ENCODE measurements around the gene UBA52. TPM values are rescaled to one million over a fixed set of nuclear protein-coding genes. Genes with fewer than 3 reads are reported as not detected.
"Not testable (repeated sequence)": the region's sequence is repeated elsewhere in the genome, so short reads cannot be mapped to it uniquely, and the experiment has no call there.

Gene UBA52
- total RNA-seq, 4 donors from 2014 or later = 222 to 609 (median 308) TPM

- no peaks in the 10 kb centered on the region for H3K36me3 ChIP-seq
- peaks cover 0 to 21% (median 10%) of the 10 kb centered on the region in 4 donors for H3K4me1 ChIP-seq
- DNase-seq = no peak
- H3K27ac ChIP-seq = no peak overlapping the region
- H3K9me3 ChIP-seq = no peaks in the 10 kb centered on the region
- TF ChIP-seq POLR2A (IDR thresholded peaks at IDR 0.05) (no peak), CTCF (IDR thresholded peaks at IDR 0.05) (no peak)
- no peak overlapping the region for H3K4me3 ChIP-seq
- peaks cover 0 to 20% of the 10 kb centered on the region in 2 donors for H3K27me3 ChIP-seq
Observed at GRCh38 chr19:18599485-18599884, 27.8 kb downstream of the UBA52 start.

- H3K4me1 ChIP-seq = peaks cover 0 to 15% (median 2%) of the 10 kb centered on the region in 4 donors
- H3K27me3 ChIP-seq = peaks cover 0 to 34% of the 10 kb centered on the region in 2 donors
- not testable (repeated sequence) for H3K4me3 ChIP-seq, DNase-seq, H3K9me3 ChIP-seq, H3K27ac ChIP-seq, H3K36me3 ChIP-seq
Observed at GRCh38 chr19:18600692-18601397, 29.2 kb downstream of the UBA52 start.

- H3K36me3 ChIP-seq = no peaks in the 10 kb centered on the region
- no peak for DNase-seq
- no peak for TF ChIP-seq CTCF (IDR thresholded peaks at IDR 0.05)
- peaks cover 0 to 22% (median 5%) of the 10 kb centered on the region in 4 donors for H3K4me1 ChIP-seq
- H3K9me3 ChIP-seq = no peaks in the 10 kb centered on the region
- no peak overlapping the region for H3K27ac ChIP-seq
- H3K27me3 ChIP-seq = peaks cover 0 to 33% of the 10 kb centered on the region in 2 donors
- H3K4me3 ChIP-seq = no peak overlapping the region
Observed at GRCh38 chr19:18601875-18602274, 30.2 kb downstream of the UBA52 start.

- Histone ChIP-seq H3K4me3 (no peak overlapping the region), H3K4me1 (peaks cover 0 to 35% (median 5%) of the 10 kb centered on the region in 4 donors), H3K9me3 (no peaks in the 10 kb centered on the region), H3K27me3 (peaks cover 0 to 46% of the 10 kb centered on the region in 2 donors), H3K36me3 (no peaks in the 10 kb centered on the region), H3K27ac (no peak overlapping the region)
- peak in 3 of 6 experiments; percentile 17 to 25 (median 18) for TF ChIP-seq CTCF (IDR thresholded peaks at IDR 0.05)
- no peak for TF ChIP-seq POLR2A (IDR thresholded peaks at IDR 0.05)
- DNase-seq = no peak
Observed at GRCh38 chr19:18603255-18603957, 31.7 kb downstream of the UBA52 start.

GRCh38 chr19:18603958-18604819 lies 32.5 kb downstream of the UBA52 start:
- no peaks in the 10 kb centered on the region for H3K9me3 ChIP-seq
- peaks cover 0 to 46% of the 10 kb centered on the region in 2 donors for H3K27me3 ChIP-seq
- TF ChIP-seq POLR2A (IDR thresholded peaks at IDR 0.05) (no peak), CTCF (IDR thresholded peaks at IDR 0.05) (no peak)
- no peak overlapping the region for H3K4me3 ChIP-seq
- H3K27ac ChIP-seq = no peak overlapping the region
- H3K36me3 ChIP-seq = no peaks in the 10 kb centered on the region
- DNase-seq = no peak
- peaks cover 0 to 35% (median 5%) of the 10 kb centered on the region in 4 donors for H3K4me1 ChIP-seq

Data from Peyer's patch (tissue), 4 donors.